Neural cell (in vitro differentiated cells): ENCODE measurements around the gene OSBPL1A.

Experiments used
- CTCF ChIP-seq: fragments of 450-650 bp; IDR thresholded peaks from 2 replicates; pipeline ENCODE4 v1.5.1; 2014; ENCODE audit warnings: antibody characterized with exemption, mild to moderate bottlenecking, moderate library complexity; ENCODE audit not compliant: poor library complexity, severe bottlenecking
- EP300 ChIP-seq: fragments of 450-650 bp; conservative IDR thresholded peaks from 2 replicates; pipeline ENCODE4 v1.6.1; 2014; ENCODE audit warnings: antibody characterized with exemption, mild to moderate bottlenecking, moderate library complexity; ENCODE audit not compliant: poor library complexity, severe bottlenecking
- EZH2 ChIP-seq: fragments of 200-600, 300-800 bp; shearing (Covaris generic), sonication (generic); IDR thresholded peaks from 2 replicates; pipeline ENCODE4 v1.6.1; 2014; ENCODE audit warnings: antibody characterized with exemption, low read length, borderline replicate concordance, mild to moderate bottlenecking; ENCODE audit not compliant: insufficient read depth, poor library complexity, severe bottlenecking
- POLR2AphosphoS5 ChIP-seq: IDR thresholded peaks from 2 replicates; pipeline ENCODE4 v1.6.1; 2012
- RAD21 ChIP-seq: fragments of 450-650 bp; conservative IDR thresholded peaks from 2 replicates; pipeline ENCODE4 v1.6.1; 2014; ENCODE audit warnings: antibody characterized with exemption, mild to moderate bottlenecking, moderate library complexity
- REST ChIP-seq: IDR thresholded peaks from 2 replicates; pipeline ENCODE4 v1.6.1; 2012; ENCODE audit warnings: borderline replicate concordance
- SMC3 ChIP-seq: fragments of 450-650 bp; conservative IDR thresholded peaks from 2 replicates; pipeline ENCODE4 v1.6.1; 2014; ENCODE audit warnings: antibody characterized with exemption, mild to moderate bottlenecking, moderate library complexity; ENCODE audit not compliant: poor library complexity
- TAF1 ChIP-seq: IDR thresholded peaks from 2 replicates; pipeline ENCODE4 v1.6.1; 2012; ENCODE audit warnings: low read depth

- TF ChIP-seq POLR2AphosphoS5 (no peak), CTCF (peak; percentile 43), SMC3 (no peak), EZH2 (no peak), TAF1 (no peak), EP300 (no peak), REST (no peak), RAD21 (no peak)
These were observed 31.1 kb upstream of the OSBPL1A start for GRCh38 chr18:24428709-24429108.
